ENCODE results near the gene ZNF836.
A peak's percentile ranks its signal among the peaks of the same experiment; 100 is the strongest.
"Not testable (repeated sequence)": the region's sequence is repeated elsewhere in the genome, so short reads cannot be mapped to it uniquely, and the experiment has no call there.

The ZNF836 gene
- long read RNA-seq, donor 1: 0 reads
- long read RNA-seq, donor 2: 0 reads
- long read RNA-seq, donor 3, partial matches to known transcripts: 0 of 1 reads
- long read RNA-seq, donor 3, other reads (novel, unspliced or antisense): 0 of 1 reads
- long read RNA-seq, donor 4, partial matches to known transcripts: 0 of 1 reads
- long read RNA-seq, donor 4, other reads (novel, unspliced or antisense): 0 of 1 reads
- long read RNA-seq, donor 5, partial matches to known transcripts: 5 of 6 reads
- long read RNA-seq, donor 5, other reads (novel, unspliced or antisense): 0 of 6 reads
- long read RNA-seq, donor 6, partial matches to known transcripts: 0 of 1 reads
- long read RNA-seq, donor 6, other reads (novel, unspliced or antisense): 0 of 1 reads
- long read RNA-seq, donor 7: 0 reads
- long read RNA-seq, donor 8, partial matches to known transcripts: 0 of 3 reads
- long read RNA-seq, donor 8, other reads (novel, unspliced or antisense): 0 of 3 reads

DNA sequence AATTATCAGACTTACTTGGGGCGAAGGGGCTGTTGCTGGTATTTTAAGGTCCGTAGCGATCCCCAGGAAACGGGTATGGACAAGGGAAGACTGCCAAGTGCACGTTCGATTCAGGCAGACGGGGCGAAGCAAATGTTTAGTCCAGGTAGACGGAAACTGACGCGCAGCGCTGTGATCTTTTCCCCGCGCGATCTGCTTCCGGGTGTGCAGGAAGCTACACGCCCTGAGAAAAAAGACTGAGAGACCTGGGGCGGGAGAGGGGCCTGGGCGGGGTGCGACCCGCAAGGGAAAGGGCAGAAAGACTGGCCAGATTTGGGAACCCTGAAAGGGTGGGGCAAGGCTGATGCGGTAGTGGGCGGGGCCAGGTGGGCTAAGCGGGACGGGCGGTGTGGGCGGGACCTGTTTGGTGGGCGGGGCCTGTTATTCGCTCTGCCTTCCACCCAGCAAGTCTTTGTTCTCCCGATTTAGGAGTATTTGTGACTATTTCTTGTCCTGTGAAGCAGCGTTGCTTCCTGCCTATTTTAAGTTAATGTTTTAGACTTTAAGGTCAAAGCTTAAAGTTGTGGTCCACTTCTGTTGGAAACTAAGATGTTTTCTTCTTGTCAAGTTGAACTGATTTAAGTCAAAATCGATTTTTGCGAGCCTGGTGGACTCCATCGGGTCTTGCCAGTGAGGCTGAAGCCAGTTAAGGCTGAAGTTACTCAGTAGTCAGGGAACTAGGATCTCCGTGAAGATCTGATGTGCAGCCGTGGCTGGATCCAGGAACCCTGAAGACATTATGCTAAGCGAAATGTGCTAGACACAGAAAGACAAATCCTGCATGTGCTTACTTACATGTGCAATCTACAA, at the start of gene ZNF836:
Gene ZNF836 (minus strand): TSS at position 301 of the 849 bp plus-strand sequence. CDS start 3,549 bp downstream, outside the sequence.
- DNase-seq: peak; percentile 84

DNA sequence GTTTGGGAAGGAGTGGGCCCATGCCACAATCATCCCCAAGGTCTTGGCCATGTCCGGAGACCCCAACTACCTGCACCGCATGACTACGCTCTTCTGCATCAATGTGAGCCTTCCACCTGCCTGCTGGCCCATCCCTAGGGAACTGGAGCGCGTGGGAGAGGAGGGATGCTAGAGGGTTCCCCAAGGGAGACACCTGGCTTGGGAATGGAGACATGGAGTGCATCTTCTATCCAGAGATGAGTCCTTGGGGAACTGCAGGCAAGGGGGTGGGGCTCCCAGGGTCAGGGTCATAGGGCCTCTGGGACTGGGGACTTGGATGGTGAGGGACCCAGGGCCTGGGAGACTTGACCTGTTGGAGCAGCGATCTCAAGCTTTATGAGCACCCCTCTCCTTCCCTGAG, 49.6 kb upstream of the ZNF836 start:
- DNase-seq: no peak

DNA sequence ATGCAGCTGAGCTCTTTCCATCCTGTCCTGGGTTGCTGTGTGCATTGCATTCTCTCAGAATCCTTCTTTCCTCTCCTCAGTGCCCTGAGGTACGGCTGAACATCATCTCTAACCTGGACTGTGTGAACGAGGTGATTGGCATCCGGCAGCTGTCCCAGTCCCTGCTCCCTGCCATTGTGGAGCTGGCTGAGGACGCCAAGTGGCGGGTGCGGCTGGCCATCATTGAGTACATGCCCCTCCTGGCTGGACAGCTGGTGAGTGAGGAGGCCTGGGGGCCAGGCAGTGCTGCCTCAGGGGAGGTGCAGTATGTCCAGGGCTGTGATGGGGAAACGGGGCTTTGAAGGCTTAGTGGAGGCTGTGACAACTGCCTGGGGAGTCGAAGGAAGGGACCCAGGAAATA, 48.2 kb upstream of the ZNF836 start:
- DNase-seq: no peak

DNA sequence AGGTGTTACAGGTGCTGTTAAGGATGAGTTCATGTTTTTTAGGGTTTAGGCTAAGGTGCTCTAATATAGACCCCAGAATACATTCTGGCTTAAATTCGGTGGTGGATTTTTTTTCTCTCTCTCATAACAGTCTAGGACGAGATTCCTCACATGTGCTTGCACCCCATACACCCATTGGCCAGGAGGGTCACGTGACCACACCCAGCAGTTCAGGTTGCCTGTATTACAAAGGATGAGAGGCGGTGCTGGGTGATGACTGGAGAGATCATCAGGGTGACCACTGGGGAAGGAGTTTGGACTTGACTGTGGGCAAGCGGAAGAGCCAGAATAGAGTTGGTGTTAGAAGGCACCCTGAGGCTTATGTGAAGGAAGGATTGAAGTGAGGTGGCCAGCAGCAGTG, 46.2 kb upstream of the ZNF836 start:
- DNase-seq: no peak

- no peak for DNase-seq
Measured at GRCh38 chr19:52216401-52216800, 45.0 kb upstream of the ZNF836 start.

- DNase-seq: no peak
Measured at GRCh38 chr19:52214241-52214640, 42.8 kb upstream of the ZNF836 start.

- no peak for DNase-seq
Measured at GRCh38 chr19:52212572-52213255, 41.3 kb upstream of the ZNF836 start.

- DNase-seq: no peak
Measured at GRCh38 chr19:52211926-52212571, 40.6 kb upstream of the ZNF836 start.

DNA sequence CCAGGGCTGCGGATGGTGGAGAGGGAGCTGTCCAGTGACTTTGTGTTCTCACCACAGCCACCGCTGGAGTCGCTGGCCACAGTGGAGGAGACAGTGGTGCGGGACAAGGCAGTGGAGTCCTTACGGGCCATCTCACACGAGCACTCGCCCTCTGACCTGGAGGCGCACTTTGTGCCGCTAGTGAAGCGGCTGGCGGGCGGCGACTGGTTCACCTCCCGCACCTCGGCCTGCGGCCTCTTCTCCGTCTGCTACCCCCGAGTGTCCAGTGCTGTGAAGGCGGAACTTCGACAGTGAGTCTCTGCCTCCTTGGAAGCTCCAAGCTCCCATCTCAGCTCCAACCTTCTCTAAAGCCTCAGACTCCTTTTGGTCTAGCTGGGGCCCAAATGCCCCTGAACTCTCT, 39.8 kb upstream of the ZNF836 start:
- no peak for DNase-seq

GRCh38 chr19:52206481-52206880, 35.1 kb upstream of the ZNF836 start:
- DNase-seq: no peak

- DNase-seq: not testable (repeated sequence)
Measured at GRCh38 chr19:52200755-52201391, 29.5 kb upstream of the ZNF836 start.

- DNase-seq: no peak
Measured at GRCh38 chr19:52200044-52200443, 28.6 kb upstream of the ZNF836 start.

DNA sequence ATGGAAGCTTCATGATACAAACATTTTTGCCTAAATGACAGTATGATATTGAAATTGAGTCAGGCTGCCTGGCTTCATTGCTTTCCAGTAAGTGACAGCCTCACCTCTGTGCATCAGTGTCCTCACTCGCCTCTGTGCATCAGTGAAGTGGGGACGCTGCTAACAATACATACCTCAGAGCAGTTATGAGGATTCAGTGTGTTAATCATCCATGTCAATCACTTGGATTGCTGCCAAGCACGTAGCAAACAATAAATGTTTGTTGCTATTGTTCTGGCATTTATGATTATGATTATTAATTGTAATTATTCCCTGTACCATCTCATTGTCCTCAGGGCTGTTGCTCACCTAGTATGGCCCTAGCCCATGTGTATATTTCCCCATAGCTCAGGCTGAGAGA, 27.3 kb upstream of the ZNF836 start:
- DNase-seq: no peak

GRCh38 chr19:52197964-52198363, 26.5 kb upstream of the ZNF836 start:
- DNase-seq: no peak

DNA sequence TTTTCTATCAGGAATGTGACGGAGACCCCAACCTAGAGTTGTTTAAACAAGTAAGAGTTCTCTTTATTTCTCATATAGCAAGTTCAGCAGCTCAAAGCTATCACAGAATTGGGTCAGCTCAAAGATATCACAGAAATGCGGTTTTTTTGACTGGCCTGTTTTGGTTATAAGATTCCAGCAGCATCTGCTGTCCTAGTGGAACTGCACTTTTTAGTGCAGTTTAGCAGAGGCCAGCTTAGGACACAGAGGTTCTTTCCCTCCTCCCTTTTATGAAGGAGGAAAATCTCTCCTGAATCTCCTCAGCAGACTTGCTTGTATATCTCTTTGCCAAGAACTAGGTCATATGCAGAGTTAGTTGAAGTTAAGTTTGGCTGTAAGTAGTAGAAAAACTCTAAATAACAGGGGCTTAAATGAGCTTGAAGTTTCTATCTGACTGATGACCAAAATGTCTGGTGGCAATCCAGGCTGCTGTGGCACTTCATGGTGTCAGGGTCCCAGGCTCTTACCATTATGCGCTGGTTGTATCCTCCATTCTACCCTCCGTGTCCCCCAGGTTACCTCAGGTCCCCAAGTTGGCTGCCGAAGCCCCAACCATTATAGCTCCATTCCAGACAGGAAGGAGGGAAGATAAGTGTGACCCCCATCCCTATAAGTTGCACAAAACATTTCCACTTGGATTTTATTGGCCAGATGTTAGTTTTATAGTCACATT, 25.0 kb upstream of the ZNF836 start:
- no peak for DNase-seq

- no peak for DNase-seq
Measured at GRCh38 chr19:52191951-52192350, 20.5 kb upstream of the ZNF836 start.

DNA sequence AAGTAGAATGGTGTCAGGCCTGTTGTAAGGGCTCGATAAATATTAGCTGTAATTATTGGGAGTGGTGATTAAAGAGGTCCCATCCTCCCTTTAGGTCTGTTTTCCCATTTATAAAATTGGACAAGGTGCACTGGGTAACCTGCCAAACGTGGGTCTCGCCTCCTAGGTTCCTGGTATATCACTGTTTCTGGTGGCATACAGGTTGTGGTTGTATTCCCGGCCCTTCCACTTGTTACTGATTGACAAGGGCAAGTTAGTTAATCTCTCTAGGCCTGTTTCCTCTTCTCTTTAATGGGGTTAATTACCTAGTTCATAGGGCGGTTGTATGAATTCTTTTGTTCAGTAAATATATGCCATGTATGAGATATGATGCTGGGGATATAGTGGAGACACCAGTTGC, 20.0 kb upstream of the ZNF836 start:
- no peak for DNase-seq

DNA sequence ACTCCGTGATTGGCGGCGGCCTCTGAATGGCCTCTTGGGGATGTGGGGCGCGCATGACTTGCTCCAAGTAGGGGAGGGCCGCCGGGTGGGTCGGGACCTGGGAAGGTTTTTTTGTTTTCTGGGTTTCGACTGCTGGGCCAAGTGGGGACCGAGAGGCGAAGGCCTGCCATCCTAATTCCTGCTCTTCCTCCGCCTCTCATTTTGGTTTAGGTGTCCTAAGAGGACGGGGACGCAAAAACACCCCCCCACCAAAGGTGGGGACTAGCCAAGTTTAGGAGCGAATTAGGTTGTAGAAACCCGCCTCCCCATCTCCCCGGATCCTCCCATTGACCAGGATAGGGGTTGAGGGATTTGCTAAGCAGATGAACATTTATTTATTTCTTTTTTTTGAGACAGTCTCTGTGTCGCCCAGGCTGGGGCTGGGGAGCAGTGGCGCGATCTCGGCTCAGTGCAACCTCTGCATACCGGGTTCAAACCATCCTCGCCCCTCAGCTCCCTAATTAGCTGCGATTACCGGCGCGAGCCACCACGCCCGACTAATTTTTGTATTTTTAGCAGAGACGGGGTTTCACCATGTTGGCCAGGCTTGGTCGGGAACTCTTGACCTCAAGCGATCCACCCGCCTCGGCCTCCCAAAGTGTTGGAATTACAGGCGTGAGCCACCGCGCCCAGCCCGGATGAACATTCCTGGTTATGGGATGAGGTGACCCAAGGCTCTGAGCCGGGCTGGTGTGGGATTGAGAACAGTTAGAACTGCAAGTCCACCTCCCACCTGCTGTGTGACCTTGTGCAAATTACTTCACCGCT, 19.3 kb upstream of the ZNF836 start:
- DNase-seq: no peak

DNA sequence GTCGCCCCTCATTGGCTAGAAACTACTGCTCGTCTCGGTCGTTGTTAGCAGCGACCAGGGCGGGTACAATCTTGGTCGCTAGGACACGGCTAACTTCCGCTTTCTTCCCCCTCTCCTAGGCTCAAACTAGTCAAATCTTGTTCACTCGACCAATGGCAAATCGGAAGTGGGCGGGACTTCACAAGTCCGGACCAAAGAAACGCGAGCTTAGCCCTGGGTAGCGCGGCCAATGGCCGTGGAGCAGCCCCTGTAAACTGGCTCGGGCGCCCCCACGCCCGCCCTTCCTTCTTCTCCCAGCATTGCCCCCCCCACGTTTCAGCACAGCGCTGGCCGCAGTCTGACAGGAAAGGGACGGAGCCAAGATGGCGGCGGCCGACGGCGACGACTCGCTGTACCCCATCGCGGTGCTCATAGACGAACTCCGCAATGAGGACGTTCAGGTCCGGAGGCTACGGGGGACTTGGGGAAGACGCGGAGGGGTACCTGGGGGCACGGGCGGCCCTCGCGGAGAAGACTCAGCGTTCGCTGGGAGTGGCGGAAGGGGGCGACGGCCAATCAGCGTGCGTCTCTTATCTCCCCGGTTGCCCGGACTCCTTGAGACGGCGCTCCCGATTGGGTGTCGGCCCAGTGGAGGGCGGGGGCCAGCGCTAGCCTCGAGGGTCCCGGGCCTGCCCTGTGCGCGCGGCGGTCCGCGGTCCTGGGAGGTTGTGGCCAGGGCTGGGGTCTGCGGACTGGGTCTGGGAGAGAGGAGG, 18.5 kb upstream of the ZNF836 start, which contains the start of gene PPP2R1A:
Gene PPP2R1A (plus strand): TSS at position 318 of the 752 bp plus-strand sequence. CDS start 45 bp downstream, at position 363.
- peak; percentile 99 for DNase-seq
